K562 (cell line): ENCODE results near the gene DUSP19. TPM values are rescaled to one million over a fixed set of nuclear protein-coding genes. Genes with fewer than 3 reads are reported as not detected.
A peak's percentile ranks its signal among the peaks of the same experiment; 100 is the strongest.

Experiments
- ADNP ChIP-seq: fragments of 200-800 bp; sonication (Bioruptor generic); IDR thresholded peaks from 2 replicates; pipeline ENCODE4 v1.6.1; 2016; ENCODE audit warnings: missing genetic modification characterization, missing compliant biosample characterization
- ARNT ChIP-seq, 2 experiments: fragments of 450-650 bp; IDR thresholded peaks; 2 replicates each; pipeline ENCODE4 v1.6.1; 2016; ENCODE audit warnings: mild to moderate bottlenecking in 1 of 2
- BHLHE40 ChIP-seq: IDR thresholded peaks from 2 replicates; pipeline ENCODE4 v1.6.1; 2011; ENCODE audit warnings: low read length, improper control_type of control experiment
- CTCF ChIP-seq, 3 experiments: IDR thresholded peaks in 2 of 3; conservative IDR thresholded peaks in 1 of 3; 2 replicates each; pipeline ENCODE4 v1.5.1; 2011 to 2012; ENCODE audit warnings: low read length in 3 of 3, mild to moderate bottlenecking in 3 of 3, control low read depth in 2 of 3, improper control_type of control experiment in 1 of 3, inconsistent platforms in 1 of 3, low read depth in 1 of 3, mixed read lengths in 1 of 3, moderate library complexity in 1 of 3; ENCODE audit not compliant: insufficient read depth in 2 of 3
- HBP1 ChIP-seq: fragments of 450-650 bp; formaldehyde crosslinking; IDR thresholded peaks from 2 replicates; pipeline ENCODE4 v1.4.0; 2022; ENCODE audit warnings: missing genetic modification characterization
- L3MBTL2 ChIP-seq: fragments of 450-650 bp; IDR thresholded peaks from 2 replicates; pipeline ENCODE4 v1.6.1; 2016; ENCODE audit warnings: mild to moderate bottlenecking, moderate library complexity
- LARP7 ChIP-seq: fragments of 450-650 bp; IDR thresholded peaks from 2 replicates; pipeline ENCODE4 v1.6.1; 2016
- NFIC ChIP-seq: fragments of 450-650 bp; IDR thresholded peaks from 2 replicates; pipeline ENCODE4 v1.6.1; 2017; ENCODE audit warnings: mild to moderate bottlenecking, inconsistent platforms
- POLR2A ChIP-seq: fragments of 450-650 bp; conservative IDR thresholded peaks from 2 replicates; pipeline ENCODE4 v1.6.1; 2016
- RNF2 ChIP-seq: sonication (generic); IDR thresholded peaks from 2 replicates; pipeline ENCODE4 v1.6.1; 2016
- TRIM24 ChIP-seq, 2 experiments: fragments of 450-650 bp; IDR thresholded peaks; 2 replicates each; pipeline ENCODE4 v1.6.1; 2016
- ZBTB12 ChIP-seq: fragments of 250-450 bp; sonication (Bioruptor Pico); IDR thresholded peaks from 2 replicates; pipeline ENCODE4 v1.4.0; 2020
- ZBTB33 ChIP-seq: sonication (generic); formaldehyde crosslinking; IDR thresholded peaks from 2 replicates; pipeline ENCODE4 v1.8.1; 2023; ENCODE audit warnings: mild to moderate bottlenecking, missing genetic modification reagents
- ZNF507 ChIP-seq: conservative IDR thresholded peaks from 2 replicates; pipeline ENCODE4 v1.6.1; 2017; ENCODE audit warnings: missing genetic modification characterization, missing compliant biosample characterization
- ZNF511 ChIP-seq: sonication (generic); formaldehyde crosslinking; IDR thresholded peaks from 2 replicates; pipeline ENCODE4 v1.8.0; 2022; ENCODE audit warnings: mild to moderate bottlenecking, missing genetic modification reagents
- ZNF592 ChIP-seq: fragments of 450-650 bp; IDR thresholded peaks from 2 replicates; pipeline ENCODE4 v1.6.1; 2017; ENCODE audit warnings: antibody characterized with exemption, mild to moderate bottlenecking
- polyA plus RNA-seq, 8 experiments: library from polyadenylated mRNA; depleted of rRNA in 4 of 8; stranded (reverse) in 5 of 8; unstranded in 3 of 8; fragments of >200 nt; fragmentation: Nextera tagmentation in 2 of 8; fragmentation: Illumina TruSeq in 1 of 8; extraction: Ambion mirVana in 2 of 8; extraction: Trizol in 1 of 8; gene quantifications; 2 replicates each; pipeline versions ENCODE4 v1.2.1 to v1.2.3, GENCODE V29; 2011 to 2014; ENCODE audit warnings: inconsistent platforms in 1 of 8, missing spikeins in 1 of 8
- total RNA-seq, 7 experiments: library from RNA; depleted of rRNA in 6 of 7; stranded (reverse); fragments of >200 nt in 6 of 7; fragmentation: Illumina TruSeq in 2 of 7; extraction: Trizol in 2 of 7; gene quantifications; 2 replicates each; pipeline versions ENCODE4 v1.2.1 to v1.2.3, GENCODE V29; 2011 to 2021; ENCODE audit warnings: low replicate concordance in 1 of 7

The DUSP19 gene
- total and polyA plus RNA-seq, 9 of the 15 experiments (the other 6 are each of a cell fraction or from before 2014, with no cell fraction given), result 1.6 to 6.3 (median 3.1) TPM

GRCh38 chr2:183038341-183039300, 39.9 kb upstream of the DUSP19 start, which contains the start of gene NCKAP1 (continued):
- TF ChIP-seq BHLHE40 (peak; percentile 84), ZNF507 (tag) (no peak), NFIC (no peak), POLR2A (peak; percentile 84), ZBTB33 (CRISPR knock-in tag) (peak; percentile 65), HBP1 (CRISPR knock-in tag) (peak; percentile 23; the same call in 1 of the 2 replicates), RNF2 (0 out of 2 replicates have a peak, but pooled peaks have one; percentile 2), LARP7 (0 out of 2 replicates have a peak, but pooled peaks have one; percentile 42), ZNF511 (no peak), ADNP (tag) (no peak), CTCF (IDR thresholded peaks at IDR 0.05 in 2 of 3, conservative IDR thresholded peaks at IDR 0.05 in 1 of 3; ENCODE audit: insufficient read depth in 2 of 3, low read depth in 1 of 3, low read length in 3 of 3) (peak; percentile 77 to 93 (median 80)), ARNT (IDR thresholded peaks at IDR 0.05) (0 out of 4 replicates have a peak, but pooled peaks of 1 of the 2 experiments have one; percentile 17), ZBTB12 (CRISPR knock-in tag) (0 out of 2 replicates have a peak, but pooled peaks have one; percentile 17), TRIM24 (IDR thresholded peaks at IDR 0.05) (peak in 1 of 2 experiments; percentile 13; a peak in 1 of 4 replicates), L3MBTL2 (peak; percentile 74), ZNF592 (peak; percentile 48; the same call in 1 of the 2 replicates)
